GM21367 (cell line): ENCODE measurements around the gene IRF5.
A peak's percentile ranks its signal among the peaks of the same experiment; 100 is the strongest.

Source experiments
- ATAC-seq: cut with Tn5 transposase; IDR thresholded peaks from one replicate; pipeline ENCODE4 v1.9.1; 2021; ENCODE audit not compliant: unreplicated experiment

The IRF5 gene

GRCh38 chr7:128919881-128920799 is 17.6 kb upstream of the IRF5 start:
- ATAC-seq: no peak

GRCh38 chr7:128920913-128921582 is 16.7 kb upstream of the IRF5 start:
- no peak for ATAC-seq

GRCh38 chr7:128921866-128922440 is 15.8 kb upstream of the IRF5 start:
- ATAC-seq: no peak

GRCh38 chr7:128922496-128923410 is 15.0 kb upstream of the IRF5 start:
- ATAC-seq: no peak

- no peak for ATAC-seq
Observed at GRCh38 chr7:128923411-128923800, 14.3 kb upstream of the IRF5 start.

- ATAC-seq: no peak
Observed at GRCh38 chr7:128924707-128925588, 12.8 kb upstream of the IRF5 start.

- no peak for ATAC-seq
Observed at GRCh38 chr7:128928159-128928813, 9.4 kb upstream of the IRF5 start.

- ATAC-seq: no peak
Observed at GRCh38 chr7:128928882-128929788, 8.6 kb upstream of the IRF5 start.

- ATAC-seq: no peak
Observed at GRCh38 chr7:128931190-128931798, 6.4 kb upstream of the IRF5 start.

- ATAC-seq: no peak
Observed at GRCh38 chr7:128931965-128932861, 5.5 kb upstream of the IRF5 start.

- no peak for ATAC-seq
Observed at GRCh38 chr7:128932862-128933179, 4.9 kb upstream of the IRF5 start.

GRCh38 chr7:128933180-128933891 is 4.4 kb upstream of the IRF5 start:
- peak; percentile 37 for ATAC-seq

GRCh38 chr7:128934361-128935341 is 3.1 kb upstream of the IRF5 start:
- peak; percentile 32 for ATAC-seq

- no peak for ATAC-seq
Observed at GRCh38 chr7:128935342-128935730, 2.4 kb upstream of the IRF5 start.

GRCh38 chr7:128936798-128937197 is 929 bp upstream of the IRF5 start:
- no peak for ATAC-seq
